Measurements from ENCODE around the gene ATP11A. TPM values are rescaled to one million over a fixed set of nuclear protein-coding genes. Genes with fewer than 3 reads are reported as not detected.

ATP11A gene
- total and polyA plus RNA-seq, 10 of the 15 experiments (the other 5 are each of a cell fraction or from before 2014, with no cell fraction given) = 1.4 to 69.6 (median 14.4) TPM

GRCh38 chr13:112713517-112714253 is 23.8 kb downstream of the ATP11A start:
- CTCF ChIA-PET = no interaction called here
- H3K9me3 ChIP-seq (replicated peaks; ENCODE audit: control insufficient read depth, insufficient read depth, low read length) = no peaks in the 10 kb centered on the region; the same call in 2 of the 3 replicates
- DNase-seq (ENCODE audit: low read depth, low spot score) = no peak
- H4K20me1 ChIP-seq (ENCODE audit: control insufficient read depth, insufficient read depth) = no peaks in the 10 kb centered on the region
- no peaks in the 10 kb centered on the region for H3K27me3 ChIP-seq (replicated peaks in 1 of 2; ENCODE audit: control insufficient read depth in 2 of 2, insufficient read depth in 2 of 2, low read length in 1 of 2)
- RAD21 ChIA-PET (ENCODE audit: unreplicated experiment) = no interaction called here
- ATAC-seq = no peak
- no peak overlapping the region for H3K27ac ChIP-seq (ENCODE audit: control insufficient read depth, insufficient read depth)
- no peak for FAIRE-seq
- H2AFZ ChIP-seq (ENCODE audit: control insufficient read depth, low read depth, low read length) = no peak overlapping the region
- in situ Hi-C loops (cut with MboI) = no loop called here
- H3K36me3 ChIP-seq (ENCODE audit: control insufficient read depth in 2 of 2, insufficient read depth in 2 of 2, low read length in 1 of 2) = no peaks in the 10 kb centered on the region
- peaks cover 9% of the 10 kb centered on the region for H3K4me1 ChIP-seq (ENCODE audit: control insufficient read depth, insufficient read depth, low read length)
- H3K79me2 ChIP-seq (ENCODE audit: control insufficient read depth, insufficient read depth, low read length) = peaks cover 3% of the 10 kb centered on the region
- SMC1A ChIA-PET (ENCODE audit: uncharacterized antibody, unreplicated experiment) = no interaction called here
- no peak overlapping the region for H3K4me2 ChIP-seq (ENCODE audit: control insufficient read depth, insufficient read depth)
- POLR2A ChIA-PET = no interaction called here
- no peak for TF ChIP-seq KLF5 (IDR thresholded peaks at IDR 0.05; ENCODE audit: partially characterized antibody)
- TF ChIP-seq IKZF1 (conservative IDR thresholded peaks at IDR 0.05) = no peak
- no peak for TF ChIP-seq ZNF687 (IDR thresholded peaks at IDR 0.05)
- TF ChIP-seq ZNF207 (IDR thresholded peaks at IDR 0.05; ENCODE audit: borderline replicate concordance) = no peak
- no peak for TF ChIP-seq FOS (IDR thresholded peaks at IDR 0.05; ENCODE audit: borderline replicate concordance, extremely low read depth, insufficient read length)
- no peak for TF ChIP-seq ELK1 (IDR thresholded peaks at IDR 0.05; ENCODE audit: low read depth, low read length)
- TF ChIP-seq MYB (IDR thresholded peaks at IDR 0.05; ENCODE audit: borderline replicate concordance, low read depth, low read length) = no peak
- no peak for TF ChIP-seq ZBTB4 (CRISPR knock-in tag; IDR thresholded peaks at IDR 0.05)
- no peak overlapping the region for H3K9ac ChIP-seq (ENCODE audit: control insufficient read depth, insufficient read depth, low read length)
- no peak overlapping the region for H3K4me3 ChIP-seq
- intact Hi-C loops (cut with micrococcal nuclease; ENCODE audit: unreplicated experiment) = no loop called here
- no TSS peak for BruUV-seq (replicated peaks)
- WGBS (ENCODE audit: insufficient coverage, insufficient replicate concordance, low lambda C conversion rate, missing lambda C conversion rate) = 81% methylated on average over 12 of the region's 16 CpGs

Measured in GM12878 (cell line).